HepG2 (cell line): Measurements from ENCODE around the gene CCDC7. TPM values are rescaled to one million over a fixed set of nuclear protein-coding genes. Genes with fewer than 3 reads are reported as not detected.
A peak's percentile ranks its signal among the peaks of the same experiment; 100 is the strongest.

Experiments
- GABPA ChIP-seq, 2 experiments: IDR thresholded peaks; 2 replicates each; pipeline ENCODE4 v1.6.1; 2011 to 2016; ENCODE audit warnings: low read depth in 2 of 2, low read length in 1 of 2, missing biosample characterization in 1 of 2, missing genetic modification characterization in 1 of 2
- IKZF4 ChIP-seq: sonication (generic); formaldehyde crosslinking; IDR thresholded peaks from 2 replicates; pipeline ENCODE4 v1.5.1; 2020; ENCODE audit warnings: borderline replicate concordance, mild to moderate bottlenecking, low read depth, missing genetic modification reagents; ENCODE audit errors: not compliant biosample characterization
- MTF1 ChIP-seq: sonication (generic); formaldehyde crosslinking; IDR thresholded peaks from 2 replicates; pipeline ENCODE4 v1.5.0; 2020; ENCODE audit warnings: missing genetic modification reagents
- SRF ChIP-seq: IDR thresholded peaks from 2 replicates; pipeline ENCODE4 v1.6.1; 2011; ENCODE audit warnings: mild to moderate bottlenecking, low read depth, low read length, moderate library complexity
- TAF1 ChIP-seq: sonication (generic); formaldehyde crosslinking; IDR thresholded peaks from 2 replicates; pipeline ENCODE4 v1.4.0; 2020; ENCODE audit warnings: missing genetic modification reagents
- ZHX2 ChIP-seq, 2 experiments: sonication (generic) in 1 of 2; formaldehyde crosslinking in 1 of 2; IDR thresholded peaks; 2 replicates each; pipeline versions ENCODE4 v1.6.1 to v1.9.0; 2014 to 2022; ENCODE audit warnings: antibody characterized with exemption in 1 of 2, borderline replicate concordance in 1 of 2, inconsistent platforms in 1 of 2, low read depth in 1 of 2, missing genetic modification reagents in 1 of 2
- ZNF224 ChIP-seq: sonication (generic); formaldehyde crosslinking; IDR thresholded peaks from 2 replicates; pipeline ENCODE4 v1.5.0; 2020; ENCODE audit warnings: mild to moderate bottlenecking, missing genetic modification reagents
- ZNF3 ChIP-seq: IDR thresholded peaks from 2 replicates; pipeline ENCODE4 v1.7.0; 2017; ENCODE audit warnings: inconsistent platforms
- ZNF460 ChIP-seq: sonication (generic); formaldehyde crosslinking; IDR thresholded peaks from 2 replicates; pipeline ENCODE4 v1.5.1; 2020; ENCODE audit warnings: missing genetic modification reagents, mild to moderate bottlenecking, borderline replicate concordance
- ZNF501 ChIP-seq: sonication (generic); formaldehyde crosslinking; IDR thresholded peaks from 2 replicates; pipeline ENCODE4 v1.5.1; 2020; ENCODE audit warnings: mild to moderate bottlenecking, moderate library complexity, missing genetic modification reagents
- ZNF530 ChIP-seq: sonication (generic); formaldehyde crosslinking; IDR thresholded peaks from 2 replicates; pipeline ENCODE4 v1.5.0; 2020; ENCODE audit warnings: low read depth, mild to moderate bottlenecking, missing genetic modification reagents
- ZNF574 ChIP-seq: sonication (generic); formaldehyde crosslinking; IDR thresholded peaks from 2 replicates; pipeline ENCODE4 v1.4.0; 2020; ENCODE audit warnings: missing genetic modification reagents
- ZNF83 ChIP-seq: sonication (generic); formaldehyde crosslinking; IDR thresholded peaks from 2 replicates; pipeline ENCODE4 v1.4.0; 2020; ENCODE audit warnings: missing genetic modification reagents, mild to moderate bottlenecking, borderline replicate concordance
- polyA plus RNA-seq, 8 experiments: library from polyadenylated mRNA; depleted of rRNA in 3 of 8; stranded (reverse) in 7 of 8; unstranded in 1 of 8; fragments of >200 nt; fragmentation: Illumina TruSeq in 4 of 8; extraction: Trizol in 4 of 8; gene quantifications; 2 replicates each; pipeline versions ENCODE4 v1.2.1 to v1.2.3, GENCODE V29; 2011 to 2016; ENCODE audit warnings: low read depth in 4 of 8, missing spikeins in 1 of 8, mixed read lengths in 1 of 8; ENCODE audit not compliant: insufficient read depth in 1 of 8
- total RNA-seq, 5 experiments: library from RNA; depleted of rRNA; stranded (reverse); fragments of >200 nt; fragmentation: Illumina TruSeq; extraction: Trizol; gene quantifications; 2 replicates each; pipeline ENCODE4 v1.2.3, GENCODE V29; 2016; ENCODE audit warnings: low read depth in 1 of 5
- TF ChIP-seq, protein P1 (sequence below): sonication (generic); formaldehyde crosslinking; IDR thresholded peaks from 2 replicates; pipeline ENCODE4 v1.4.0; 2020; ENCODE audit warnings: missing genetic modification reagents
- TF ChIP-seq, protein P2 (sequence below): sonication (generic); formaldehyde crosslinking; IDR thresholded peaks from 2 replicates; pipeline ENCODE4 v1.9.0; 2021; ENCODE audit warnings: missing genetic modification reagents, borderline replicate concordance

The CCDC7 gene
- total and polyA plus RNA-seq, 2 of the 13 experiments (the other 11 are each of a cell fraction or from before 2014, with no cell fraction given) = 0.40 to 1.8 TPM

DNA sequence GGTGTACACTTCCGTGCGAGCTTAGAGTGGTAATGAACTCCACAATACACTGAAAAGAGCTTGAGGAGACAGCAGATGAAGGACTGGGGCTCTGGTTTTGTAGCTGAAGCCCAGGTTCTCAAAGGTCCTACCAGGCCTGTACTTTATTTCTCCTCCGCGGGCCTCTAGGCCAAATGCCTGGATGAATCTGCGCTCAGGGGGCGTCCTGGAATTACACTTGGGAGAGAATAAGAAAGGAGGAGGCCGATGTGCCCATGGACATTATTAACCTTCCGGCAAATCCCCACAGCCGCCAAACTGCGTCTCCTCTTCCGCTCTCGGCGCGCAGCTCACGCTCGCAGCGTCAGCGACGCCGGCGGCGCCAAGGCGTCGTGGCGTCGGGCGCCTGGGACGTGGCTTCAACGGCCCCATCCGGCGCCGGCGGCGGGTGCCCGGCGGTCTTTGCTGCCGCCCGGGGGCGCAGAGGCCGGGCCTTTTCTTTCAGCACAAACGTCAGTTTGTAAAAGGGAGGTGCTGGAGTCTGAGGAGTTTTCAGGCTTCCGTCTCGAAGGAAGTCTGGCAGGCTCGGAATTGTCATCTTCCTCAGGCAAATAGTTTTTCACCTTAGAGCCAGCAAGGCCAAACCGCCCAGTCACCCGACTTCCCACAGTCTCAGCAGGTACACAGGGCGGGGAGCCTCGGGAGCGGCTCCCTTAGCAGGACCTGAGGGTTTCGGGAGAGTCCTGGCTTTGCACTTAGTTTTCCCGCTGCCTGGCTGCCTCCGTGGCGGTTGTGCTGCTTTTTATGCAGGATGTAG is at the start of gene CCDC7 (continued):
- TF ChIP-seq, protein P1, sequence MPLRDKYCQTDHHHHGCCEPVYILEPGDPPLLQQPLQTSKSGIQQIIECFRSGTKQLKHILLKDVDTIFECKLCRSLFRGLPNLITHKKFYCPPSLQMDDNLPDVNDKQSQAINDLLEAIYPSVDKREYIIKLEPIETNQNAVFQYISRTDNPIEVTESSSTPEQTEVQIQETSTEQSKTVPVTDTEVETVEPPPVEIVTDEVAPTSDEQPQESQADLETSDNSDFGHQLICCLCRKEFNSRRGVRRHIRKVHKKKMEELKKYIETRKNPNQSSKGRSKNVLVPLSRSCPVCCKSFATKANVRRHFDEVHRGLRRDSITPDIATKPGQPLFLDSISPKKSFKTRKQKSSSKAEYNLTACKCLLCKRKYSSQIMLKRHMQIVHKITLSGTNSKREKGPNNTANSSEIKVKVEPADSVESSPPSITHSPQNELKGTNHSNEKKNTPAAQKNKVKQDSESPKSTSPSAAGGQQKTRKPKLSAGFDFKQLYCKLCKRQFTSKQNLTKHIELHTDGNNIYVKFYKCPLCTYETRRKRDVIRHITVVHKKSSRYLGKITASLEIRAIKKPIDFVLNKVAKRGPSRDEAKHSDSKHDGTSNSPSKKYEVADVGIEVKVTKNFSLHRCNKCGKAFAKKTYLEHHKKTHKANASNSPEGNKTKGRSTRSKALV (CRISPR knock-in tag) = peak; percentile 65; the same call in 1 of the 2 replicates
- TF ChIP-seq ZNF530 (no peak), ZHX2 (IDR thresholded peaks at IDR 0.05; ENCODE audit: low read depth) (no peak), ZHX2 (CRISPR knock-in tag; IDR thresholded peaks at IDR 0.05; ENCODE audit: borderline replicate concordance) (0 out of 2 replicates have a peak, but pooled peaks have one; percentile 0), TAF1 (CRISPR knock-in tag) (peak; percentile 75; the same call in 1 of the 2 replicates), GABPA (IDR thresholded peaks at IDR 0.05; ENCODE audit: low read depth, low read length) (peak; percentile 20; the same call in 1 of the 2 replicates), GABPA (CRISPR knock-in tag; IDR thresholded peaks at IDR 0.05; ENCODE audit: low read depth) (peak; percentile 29; the same call in 1 of the 2 replicates), ZNF3 (0 out of 2 replicates have a peak, but pooled peaks have one; percentile 16), MTF1 (no peak), IKZF4 (CRISPR knock-in tag) (no peak), ZNF501 (CRISPR knock-in tag) (peak; percentile 57; the same call in 1 of the 2 replicates), ZNF224 (no peak), ZNF460 (CRISPR knock-in tag) (no peak), ZNF574 (CRISPR knock-in tag) (peak; percentile 76), SRF (no peak), ZNF83 (CRISPR knock-in tag) (no peak)
- TF ChIP-seq, protein P2, sequence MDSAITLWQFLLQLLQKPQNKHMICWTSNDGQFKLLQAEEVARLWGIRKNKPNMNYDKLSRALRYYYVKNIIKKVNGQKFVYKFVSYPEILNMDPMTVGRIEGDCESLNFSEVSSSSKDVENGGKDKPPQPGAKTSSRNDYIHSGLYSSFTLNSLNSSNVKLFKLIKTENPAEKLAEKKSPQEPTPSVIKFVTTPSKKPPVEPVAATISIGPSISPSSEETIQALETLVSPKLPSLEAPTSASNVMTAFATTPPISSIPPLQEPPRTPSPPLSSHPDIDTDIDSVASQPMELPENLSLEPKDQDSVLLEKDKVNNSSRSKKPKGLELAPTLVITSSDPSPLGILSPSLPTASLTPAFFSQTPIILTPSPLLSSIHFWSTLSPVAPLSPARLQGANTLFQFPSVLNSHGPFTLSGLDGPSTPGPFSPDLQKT (CRISPR knock-in tag) = no peak
